Tongue (tissue), 2 donors: ENCODE results near the gene KCTD12. TPM values are rescaled to one million over a fixed set of nuclear protein-coding genes. Genes with fewer than 3 reads are reported as not detected.
"Not testable (repeated sequence)": the region's sequence is repeated elsewhere in the genome, so short reads cannot be mapped to it uniquely, and the experiment has no call there.

Source experiments
- DNase-seq: peaks from one replicate; pipeline ENCODE4 v3.0.0-alpha.2; 2015
- total RNA-seq: library from RNA; depleted of rRNA; stranded (reverse); fragments of >200 nt; gene quantifications from one replicate; pipeline ENCODE4 v1.2.3, GENCODE V29; 2014

KCTD12 gene
- 178 TPM for total RNA-seq

- DNase-seq = peak; percentile 97
Measured at GRCh38 chr13:76886292-76887075, at the start of gene KCTD12. TSS of gene KCTD12 (minus strand) at chr13:76886405. CDS start at chr13:76886148, 257 bp downstream.

- DNase-seq = peak; percentile 37
Measured at GRCh38 chr13:76934671-76935070, 48.5 kb upstream of the KCTD12 start.

DNA sequence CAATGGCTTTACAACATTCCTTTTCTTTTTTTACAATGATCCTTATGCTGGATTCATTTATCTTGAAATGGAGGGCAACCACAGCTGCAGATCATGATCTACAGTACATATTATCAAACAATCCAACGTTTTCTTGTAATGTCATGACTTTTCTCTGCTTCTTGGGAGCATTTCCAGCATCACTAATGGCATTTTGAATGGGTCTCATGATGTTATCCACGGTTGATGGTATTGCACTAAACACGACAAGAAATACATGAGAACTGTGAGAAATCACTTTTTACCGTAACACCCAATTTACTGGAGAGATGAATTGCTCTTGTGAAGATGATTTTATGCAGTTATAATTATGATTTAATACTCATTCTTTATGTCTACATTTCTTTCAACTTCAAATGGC lies 45.9 kb upstream of the KCTD12 start:
- DNase-seq = peak; percentile 93

DNA sequence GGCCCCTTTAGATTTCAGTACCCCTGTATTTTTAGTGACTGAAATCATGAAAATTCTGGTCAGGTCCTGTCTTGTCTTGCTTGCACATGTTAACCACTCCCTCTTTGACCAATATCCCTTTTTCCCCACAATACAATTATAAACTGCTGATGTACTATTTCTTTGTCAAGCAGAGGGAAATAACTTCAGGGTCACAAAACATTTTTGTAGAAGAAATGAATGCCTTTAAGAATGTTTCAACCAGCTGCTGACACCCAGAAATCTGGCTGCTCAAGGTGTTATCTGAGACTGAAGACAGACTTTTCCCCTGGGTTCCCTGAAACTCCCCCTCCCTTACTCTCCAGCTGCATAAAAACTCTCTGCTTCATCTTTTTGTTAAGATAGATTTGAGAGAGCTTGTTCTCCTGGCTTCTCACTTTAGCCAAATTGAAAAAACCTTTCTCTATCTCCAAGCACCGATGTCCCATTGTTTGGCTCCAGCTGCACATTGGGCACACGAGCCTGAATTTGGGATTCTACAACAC lies 43.7 kb upstream of the KCTD12 start:
- peak; percentile 19 for DNase-seq

DNA sequence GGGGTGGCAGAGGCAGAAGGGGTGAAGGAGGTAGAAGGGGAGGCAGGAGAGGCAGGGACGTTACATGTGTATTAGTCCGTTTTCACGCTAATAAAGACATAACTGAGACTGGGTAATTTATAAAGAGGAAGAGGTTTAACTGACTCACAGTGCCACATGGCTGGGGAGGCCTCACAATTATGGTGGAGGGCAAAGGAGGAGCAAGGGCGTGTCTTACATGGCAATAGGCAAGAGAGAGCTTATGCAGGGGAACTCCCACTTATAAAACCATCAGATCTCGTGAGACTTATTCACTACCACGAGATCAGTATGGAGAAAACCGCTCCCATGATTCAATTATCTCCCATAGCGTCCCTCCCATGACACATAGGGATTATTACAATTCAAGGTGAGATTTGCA lies 43.1 kb upstream of the KCTD12 start:
- no peak for DNase-seq

- DNase-seq = no peak
Measured at GRCh38 chr13:76928456-76928855, 42.3 kb upstream of the KCTD12 start.

- no peak for DNase-seq
Measured at GRCh38 chr13:76927955-76928354, 41.8 kb upstream of the KCTD12 start.

DNA sequence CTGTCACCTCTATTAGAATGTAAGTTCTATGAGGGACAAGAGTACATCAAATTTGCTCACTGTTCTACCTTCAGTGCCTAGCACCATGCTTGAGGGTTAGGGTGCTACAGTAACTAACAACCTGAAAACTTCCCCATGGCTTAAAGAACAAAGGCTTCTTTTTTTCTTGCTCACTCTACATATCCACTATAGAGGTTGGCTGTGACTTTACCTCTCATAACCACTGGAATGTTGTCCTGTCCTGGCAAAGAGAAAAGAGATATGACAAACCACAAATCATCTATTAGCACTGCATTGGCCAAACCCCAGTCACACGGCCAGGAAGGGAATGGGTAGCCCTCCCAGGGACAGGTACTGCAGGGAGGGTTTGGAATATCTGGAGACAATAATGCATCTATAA lies 38.9 kb upstream of the KCTD12 start:
- DNase-seq = no peak

GRCh38 chr13:76921516-76921915 lies 35.3 kb upstream of the KCTD12 start:
- DNase-seq = no peak

- not testable (repeated sequence) for DNase-seq
Measured at GRCh38 chr13:76917755-76918481, 31.7 kb upstream of the KCTD12 start.

- no peak for DNase-seq
Measured at GRCh38 chr13:76917095-76917494, 30.9 kb upstream of the KCTD12 start.

- DNase-seq = no peak
Measured at GRCh38 chr13:76913898-76914297, 27.7 kb upstream of the KCTD12 start.

GRCh38 chr13:76912476-76912875 lies 26.3 kb upstream of the KCTD12 start:
- no peak for DNase-seq

DNA sequence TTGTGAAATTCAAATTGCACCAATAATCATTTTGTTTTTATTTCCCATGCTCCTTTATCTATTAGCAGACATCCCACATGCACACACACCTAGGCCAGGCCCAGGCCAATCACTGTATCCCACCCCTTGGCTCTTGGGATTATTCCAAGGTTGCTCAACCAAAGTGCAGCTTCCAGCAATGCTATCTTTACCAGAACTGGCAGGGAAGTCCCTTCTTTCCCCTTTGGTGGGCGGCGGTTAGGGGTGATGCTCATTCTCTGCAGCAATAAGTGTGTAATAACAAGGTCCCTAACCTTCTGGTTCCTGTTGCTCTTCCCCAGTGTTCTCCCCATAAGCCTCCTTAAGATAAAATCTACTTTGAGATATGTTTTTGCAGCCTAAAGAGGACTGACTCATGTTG lies 18.3 kb upstream of the KCTD12 start:
- DNase-seq = no peak

DNA sequence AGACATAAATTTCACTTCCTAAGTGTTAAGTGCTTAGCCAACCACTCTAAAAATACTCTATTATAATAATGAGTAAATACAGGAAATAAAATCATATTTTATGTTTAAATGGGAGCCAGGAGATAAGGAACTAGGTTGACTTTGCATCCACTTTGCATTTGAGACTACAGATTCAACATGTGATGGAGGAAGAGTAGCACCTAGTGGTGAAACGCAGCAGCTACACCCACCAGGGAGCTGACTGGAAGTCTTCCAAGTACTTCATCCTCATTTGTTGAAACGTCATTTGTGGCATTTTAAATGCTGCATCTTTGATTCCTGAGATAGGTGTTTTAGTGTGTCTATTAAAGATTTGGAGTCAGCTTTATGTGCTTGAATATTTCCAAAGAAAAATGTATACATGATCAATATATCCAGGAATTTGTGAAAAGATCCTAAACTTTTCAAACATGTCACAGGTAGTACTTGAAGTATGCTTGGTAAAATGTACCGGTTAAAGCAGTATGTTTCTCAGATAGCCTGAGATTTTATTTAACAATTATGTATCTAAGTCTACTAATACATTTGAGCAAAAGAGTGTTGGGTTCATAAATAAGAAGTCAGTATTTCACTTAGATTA lies 17.4 kb upstream of the KCTD12 start:
- peak; percentile 86 for DNase-seq

DNA sequence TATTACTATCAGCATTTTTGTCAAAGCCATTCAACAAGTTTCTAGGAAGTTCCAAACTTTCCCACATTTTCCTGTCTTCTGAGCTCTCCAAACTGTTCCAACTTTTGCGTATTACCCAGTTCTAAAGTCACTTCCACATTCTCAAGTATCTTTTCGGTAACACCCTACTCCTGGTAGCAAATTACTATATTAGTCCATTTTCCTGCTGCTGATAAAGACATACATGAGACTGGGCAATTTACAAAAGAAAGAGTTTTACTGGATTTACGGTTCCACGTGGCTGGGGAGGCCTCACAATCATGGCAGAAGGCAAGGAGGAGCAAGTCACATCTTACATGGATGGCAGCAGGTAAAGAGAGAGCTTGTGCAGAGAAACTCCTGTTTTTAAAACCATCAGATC lies 12.9 kb upstream of the KCTD12 start:
- DNase-seq = not testable (repeated sequence)

DNA sequence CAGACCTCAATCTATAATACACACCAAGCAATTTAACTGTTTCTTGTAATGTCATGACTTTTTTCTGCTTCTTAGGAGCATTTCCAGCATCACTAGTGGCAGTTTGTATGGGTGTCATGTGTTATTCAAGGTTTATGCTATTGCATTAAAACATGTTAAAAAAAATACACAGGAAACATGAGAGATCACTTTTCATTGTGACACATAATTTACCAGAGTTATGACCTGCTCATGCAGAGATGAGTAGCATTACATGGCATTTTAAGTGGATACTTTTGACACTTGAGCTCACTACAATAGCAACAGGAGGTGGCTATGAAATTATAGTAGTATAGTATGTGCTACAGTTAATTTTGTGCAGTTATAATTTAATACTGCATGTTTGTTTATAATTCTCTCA lies 11.0 kb upstream of the KCTD12 start:
- DNase-seq = not testable (repeated sequence)

GRCh38 chr13:76894401-76895110 lies 8.4 kb upstream of the KCTD12 start:
- DNase-seq = no peak

DNA sequence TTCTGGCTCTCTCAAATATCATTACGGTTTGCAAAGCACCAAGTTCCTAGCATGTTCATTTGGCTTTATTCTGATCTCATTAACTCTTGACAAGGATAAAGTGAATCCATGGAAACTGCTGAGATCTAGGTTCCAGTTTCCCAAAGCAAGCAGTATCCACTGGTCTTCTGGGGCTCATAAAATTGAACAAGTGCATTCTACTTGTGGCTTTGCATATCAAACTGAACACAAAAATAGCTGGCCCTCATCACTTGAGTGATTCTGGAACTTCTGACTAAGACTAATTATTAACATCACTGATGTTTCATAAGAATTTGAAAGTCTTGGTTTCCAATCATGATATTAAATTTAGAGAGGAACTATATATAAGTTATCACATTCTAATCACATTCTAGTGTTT lies 6.3 kb upstream of the KCTD12 start:
- DNase-seq = no peak

DNA sequence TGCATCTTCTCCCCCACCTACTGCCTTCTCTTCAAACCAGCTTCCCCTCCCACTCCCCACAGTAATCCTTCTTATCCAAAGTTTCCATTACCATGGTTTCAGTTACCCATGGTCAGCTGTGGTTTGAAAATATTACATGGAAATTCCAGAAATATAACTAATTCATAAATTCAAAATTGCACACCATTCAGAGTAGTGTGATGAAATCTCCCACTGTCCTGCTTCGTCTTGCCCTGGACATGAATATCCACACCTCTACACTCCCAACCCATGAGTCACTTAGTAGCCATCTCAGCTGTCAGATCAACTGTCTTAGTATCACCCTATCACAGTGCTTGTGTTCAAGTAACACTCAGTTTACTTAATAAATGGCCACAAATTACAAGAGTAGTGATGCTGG lies 3.8 kb upstream of the KCTD12 start:
- no peak for DNase-seq

DNA sequence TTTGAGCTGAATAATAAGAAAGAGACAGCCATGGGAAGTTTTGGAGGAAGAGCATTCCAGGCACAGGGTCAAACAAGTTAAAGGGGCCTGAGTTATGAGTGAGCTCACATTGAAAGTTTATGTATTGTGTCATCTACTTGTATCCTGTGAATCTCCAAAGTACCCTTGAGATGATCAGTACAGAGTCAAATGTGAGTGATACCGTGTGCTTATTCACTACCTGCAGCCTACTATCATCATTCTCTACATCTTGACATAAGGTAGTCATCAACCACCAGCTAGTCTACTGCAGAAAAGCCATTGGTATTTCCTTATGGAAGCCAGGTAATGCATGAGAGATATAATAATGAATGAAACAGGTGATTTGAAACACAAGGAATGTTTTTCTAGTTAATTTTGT lies 3.0 kb upstream of the KCTD12 start:
- no peak for DNase-seq

DNA sequence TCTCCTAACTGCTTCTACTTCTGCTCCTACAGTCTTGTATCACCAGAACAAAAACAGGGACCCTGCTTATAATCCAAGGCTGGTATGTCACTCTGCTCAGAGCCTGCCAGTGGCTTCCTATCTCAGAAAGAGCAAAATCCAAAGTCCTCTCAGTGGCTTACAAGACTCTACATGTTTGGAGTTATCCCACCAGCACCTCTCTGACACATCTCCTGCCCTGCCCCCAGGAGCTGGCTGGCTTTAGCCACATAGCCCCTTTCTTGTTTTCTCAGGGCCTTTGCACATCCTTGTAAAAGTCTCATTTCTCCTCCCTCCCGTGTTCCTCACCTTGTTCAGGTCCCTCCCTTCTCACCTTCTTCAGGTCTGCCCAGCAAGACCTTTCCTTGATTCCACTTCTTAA lies 2.2 kb upstream of the KCTD12 start:
- DNase-seq = no peak
